Common myeloid progenitor, CD34-positive (primary cell): ENCODE measurements around the gene CARD8.

Experiments
- CTCF ChIA-PET: fragments of 350-600 bp; sonication (Branson Sonifier 250); formaldehyde crosslinking; loops from one replicate; lab custom pipeline; 2021; ENCODE audit warnings: antibody characterized with exemption; lab: Charles Lee
- POLR2A ChIA-PET: fragments of 350-600 bp; sonication (Branson Sonifier 250); formaldehyde crosslinking; loops from one replicate; lab custom pipeline; 2021; ENCODE audit warnings: antibody characterized with exemption; lab: Charles Lee
- DNase-seq, 3 donors: peaks; one replicate each; pipeline versions ENCODE4 v3.0.0 to v3.0.0-alpha.2; 2013
- H3K27ac ChIP-seq, 2 experiments: 1 replicate in 1 of 2; 2 replicates in 1 of 2; pipeline ENCODE4 v1.7.0; 2013; ENCODE audit warnings: inconsistent platforms in 2 of 2, low read length in 2 of 2, mild to moderate bottlenecking in 2 of 2, low read depth in 1 of 2, moderate library complexity in 1 of 2; ENCODE audit not compliant: severe bottlenecking in 2 of 2, insufficient read depth in 1 of 2, poor library complexity in 1 of 2
- H3K27me3 ChIP-seq, 5 experiments: replicated peaks in 2 of 5; 1 replicate in 3 of 5; 2 replicates in 2 of 5; pipeline versions ENCODE4 v1.6.1 to v1.7.0; 2013; ENCODE audit warnings: low read length in 4 of 5, mild to moderate bottlenecking in 2 of 5, moderate library complexity in 2 of 5, inconsistent platforms in 1 of 5; ENCODE audit not compliant: insufficient read depth in 5 of 5, control insufficient read depth in 4 of 5
- H3K36me3 ChIP-seq, 4 experiments: 1 replicate in 2 of 4; 2 replicates in 2 of 4; pipeline versions ENCODE4 v1.6.1 to v1.7.0; 2013; ENCODE audit warnings: low read length in 3 of 4, control low read depth in 1 of 4, mild to moderate bottlenecking in 1 of 4; ENCODE audit not compliant: control insufficient read depth in 4 of 4, insufficient read depth in 4 of 4
- H3K4me1 ChIP-seq, 4 experiments: 1 replicate in 3 of 4; 2 replicates in 1 of 4; pipeline versions ENCODE4 v1.6.1 to v1.7.1; 2013; ENCODE audit warnings: low read length in 3 of 4, mild to moderate bottlenecking in 3 of 4, control low read depth in 1 of 4, inconsistent platforms in 1 of 4, moderate library complexity in 1 of 4; ENCODE audit not compliant: control insufficient read depth in 4 of 4, insufficient read depth in 4 of 4; ENCODE audit errors: control extremely low read depth in 1 of 4
- H3K4me3 ChIP-seq, 7 experiments: 1 replicate in 4 of 7; 2 replicates in 3 of 7; pipeline versions ENCODE4 v1.5.1 to v1.7.0; 2013; ENCODE audit warnings: mild to moderate bottlenecking in 7 of 7, low read length in 6 of 7, moderate library complexity in 6 of 7, inconsistent platforms in 2 of 7, low read depth in 2 of 7, control low read depth in 1 of 7; ENCODE audit not compliant: insufficient read depth in 4 of 7, control insufficient read depth in 1 of 7; ENCODE audit errors: extremely low read depth in 1 of 7
- H3K9me3 ChIP-seq, 5 experiments: 1 replicate in 4 of 5; 2 replicates in 1 of 5; pipeline versions ENCODE4 v1.6.1 to v1.7.1; 2013; ENCODE audit warnings: low read length in 4 of 5, mild to moderate bottlenecking in 2 of 5, inconsistent platforms in 1 of 5, low read depth in 1 of 5, moderate library complexity in 1 of 5; ENCODE audit not compliant: control insufficient read depth in 4 of 5, insufficient read depth in 2 of 5; ENCODE audit errors: control extremely low read depth in 1 of 5
- WGBS: methylation state at CpG from one replicate; pipeline ENCODE4 v1.1.5; 2013; ENCODE audit not compliant: insufficient coverage; 5-methylcytosine and 5-hydroxymethylcytosine counted together

CARD8 gene

GRCh38 chr19:48183356-48183755 lies 72.4 kb downstream of the CARD8 start:
- Histone ChIP-seq H3K36me3 (peaks cover 8 to 35% (median 17%) of the 10 kb centered on the region in 4 experiments), H3K27ac (no peak overlapping the region), H3K4me1 (no peaks in the 10 kb centered on the region), H3K9me3 (peaks cover 0 to 15% (median 8%) of the 10 kb centered on the region in 5 experiments), H3K27me3 (no peaks in the 10 kb centered on the region), H3K4me3 (no peak overlapping the region)
- CTCF ChIA-PET = interaction anchor here (0.8 to 1.1 kb wide), 3 partner anchors 11 to 79 kb away, joined by 3 read pairs; no protein-coding TSS in a partner anchor
- peak in 1 of 3 donors; percentile 34 for DNase-seq
- WGBS = no CpG with 5 or more reads among the region's 9 CpGs
- POLR2A ChIA-PET = no interaction called here

- H3K27ac ChIP-seq = no peak overlapping the region
- H3K4me1 ChIP-seq = no peaks in the 10 kb centered on the region
- CTCF ChIA-PET = no interaction called here
- H3K9me3 ChIP-seq = peaks cover 0 to 15% (median 8%) of the 10 kb centered on the region in 5 experiments
- DNase-seq = no peak
- POLR2A ChIA-PET = no interaction called here
- WGBS = 94% methylated on average over 37 of the region's 38 CpGs
- H3K4me3 ChIP-seq = no peak overlapping the region
- no peaks in the 10 kb centered on the region for H3K27me3 ChIP-seq
- peaks cover 5 to 28% (median 16%) of the 10 kb centered on the region in 4 experiments for H3K36me3 ChIP-seq
Observed at GRCh38 chr19:48182434-48182833, 73.3 kb downstream of the CARD8 start.

GRCh38 chr19:48181505-48181904 lies 74.2 kb downstream of the CARD8 start:
- ChIA-PET CTCF (no interaction called here), POLR2A (no interaction called here)
- DNase-seq = no peak
- Histone ChIP-seq H3K36me3 (peaks cover 5 to 30% (median 15%) of the 10 kb centered on the region in 4 experiments), H3K4me1 (no peaks in the 10 kb centered on the region), H3K4me3 (no peak overlapping the region), H3K27me3 (no peaks in the 10 kb centered on the region), H3K27ac (no peak overlapping the region), H3K9me3 (peaks cover 0 to 15% (median 8%) of the 10 kb centered on the region in 5 experiments)
- WGBS = 95% methylated on average over 2 of the region's 5 CpGs

- no peak for DNase-seq
- Histone ChIP-seq H3K4me1 (peaks cover under 1 to 12% (median 2%) of the 10 kb centered on the region in 4 experiments), H3K9me3 (peaks cover 0 to 3% (median 3%) of the 10 kb centered on the region in 5 experiments), H3K4me3 (no peak overlapping the region), H3K27ac (no peak overlapping the region), H3K36me3 (peaks cover 6 to 38% (median 25%) of the 10 kb centered on the region in 4 experiments), H3K27me3 (no peaks in the 10 kb centered on the region)
- WGBS = 100% methylated on average over 1 of the region's 3 CpGs
- ChIA-PET CTCF (no interaction called here), POLR2A (no interaction called here)
Observed at GRCh38 chr19:48176226-48176625, 79.5 kb downstream of the CARD8 start.

GRCh38 chr19:48175578-48175977 lies 80.1 kb downstream of the CARD8 start:
- DNase-seq = no peak
- ChIA-PET POLR2A (no interaction called here), CTCF (interaction anchor here (1.0 to 1.2 kb wide), 2 partner anchors 15 to 19 kb away, joined by 3 read pairs; no protein-coding TSS in a partner anchor)
- H3K27ac ChIP-seq = no peak overlapping the region
- H3K36me3 ChIP-seq = peaks cover 6 to 37% (median 24%) of the 10 kb centered on the region in 4 experiments
- 96% methylated on average over 9 of the region's 10 CpGs for WGBS
- no peaks in the 10 kb centered on the region for H3K27me3 ChIP-seq
- no peak overlapping the region for H3K4me3 ChIP-seq
- H3K4me1 ChIP-seq = peaks cover 3 to 17% (median 7%) of the 10 kb centered on the region in 4 experiments
- H3K9me3 ChIP-seq = no peaks in the 10 kb centered on the region

GRCh38 chr19:48174445-48175030 lies 81.2 kb downstream of the CARD8 start:
- Histone ChIP-seq H3K4me1 (peaks cover 3 to 19% (median 8%) of the 10 kb centered on the region in 4 experiments), H3K27ac (no peak overlapping the region), H3K9me3 (no peaks in the 10 kb centered on the region), H3K36me3 (peaks cover 6 to 33% (median 22%) of the 10 kb centered on the region in 4 experiments), H3K4me3 (no peak overlapping the region), H3K27me3 (no peaks in the 10 kb centered on the region)
- DNase-seq = no peak
- 83% methylated on average over 1 of the region's 6 CpGs for WGBS
- CTCF ChIA-PET = interaction anchor here (1.0 to 1.3 kb wide), 3 partner anchors 16 to 28 kb away, joined by 3 to 4 read pairs (median 3); no protein-coding TSS in a partner anchor
- POLR2A ChIA-PET = no interaction called here

GRCh38 chr19:48171710-48172109 lies 84.0 kb downstream of the CARD8 start:
- 99% methylated on average over 26 of the region's 37 CpGs for WGBS
- Histone ChIP-seq H3K27me3 (no peaks in the 10 kb centered on the region), H3K27ac (no peak overlapping the region), H3K4me1 (peaks cover 8 to 26% (median 12%) of the 10 kb centered on the region in 4 experiments), H3K36me3 (peaks cover 4 to 28% (median 22%) of the 10 kb centered on the region in 4 experiments), H3K4me3 (peak overlapping the region in 3 of 7 experiments; percentile 82 to 98 (median 86)), H3K9me3 (no peaks in the 10 kb centered on the region)
- CTCF ChIA-PET = interaction anchor here (2.0 kb wide), 1 partner anchor 32 kb away, joined by 8 read pairs; no protein-coding TSS in a partner anchor
- DNase-seq = no peak
- POLR2A ChIA-PET = no interaction called here
